Naive thymus-derived CD4-positive, alpha-beta T cell (primary cell): ENCODE data around the gene LIMA1. TPM values are rescaled to one million over a fixed set of nuclear protein-coding genes. Genes with fewer than 3 reads are reported as not detected.

Experiments used
- ATAC-seq: fragments of 150-1000 bp; cut with Tn5 transposase; 2 replicates; pipeline ENCODE4 v1.10.0; 2021; ENCODE audit warnings: mild to moderate bottlenecking, moderate library complexity
- CTCF ChIA-PET: fragments of 350-600 bp; sonication (Branson Sonifier 250); formaldehyde crosslinking; loops from one replicate; lab custom pipeline; 2021; ENCODE audit warnings: antibody characterized with exemption; lab: Charles Lee
- POLR2A ChIA-PET: fragments of 350-600 bp; sonication (Branson Sonifier 250); formaldehyde crosslinking; loops from one replicate; lab custom pipeline; 2021; ENCODE audit warnings: antibody characterized with exemption, inconsistent platforms; lab: Charles Lee
- DNase-seq, 9 donors: peaks; one replicate each; pipeline versions ENCODE4 v3.0.0 to v3.0.0-alpha.2; 2020 to 2022; ENCODE audit warnings: mixed read lengths in 1 of 9
- H3K27ac ChIP-seq: one replicate; pipeline ENCODE4 v1.7.0; 2013; ENCODE audit warnings: mild to moderate bottlenecking, low read depth, low read length, moderate library complexity
- H3K27me3 ChIP-seq, 2 donors: one replicate each; pipeline ENCODE4 v1.7.0; 2013; ENCODE audit warnings: low read length in 2 of 2, mild to moderate bottlenecking in 2 of 2, moderate library complexity in 2 of 2; ENCODE audit not compliant: control insufficient read depth in 2 of 2, insufficient read depth in 2 of 2
- H3K36me3 ChIP-seq, 3 experiments: 1 replicate in 2 of 3; 2 replicates in 1 of 3; pipeline ENCODE4 v1.7.0; 2013; ENCODE audit warnings: low read length in 3 of 3, mild to moderate bottlenecking in 3 of 3, moderate library complexity in 1 of 3; ENCODE audit not compliant: insufficient read depth in 3 of 3, control insufficient read depth in 2 of 3
- H3K4me1 ChIP-seq, 2 donors: one replicate each; pipeline ENCODE4 v1.7.0; 2013; ENCODE audit warnings: low read length in 2 of 2, mild to moderate bottlenecking in 2 of 2, moderate library complexity in 1 of 2; ENCODE audit not compliant: control insufficient read depth in 2 of 2, insufficient read depth in 2 of 2
- H3K4me3 ChIP-seq: 2 replicates; pipeline ENCODE4 v1.7.0; 2013; ENCODE audit warnings: mild to moderate bottlenecking, low read length
- H3K9me3 ChIP-seq, 3 experiments: 1 replicate in 2 of 3; 2 replicates in 1 of 3; pipeline ENCODE4 v1.7.0; 2013; ENCODE audit warnings: low read length in 3 of 3; ENCODE audit not compliant: control insufficient read depth in 2 of 3
- H3K27ac Mint-ChIP-seq, 9 donors: one replicate each; pipeline ENCODE4 v1.8.0; 2020 to 2022; ENCODE audit warnings: mixed read lengths in 9 of 9, mild to moderate bottlenecking in 8 of 9, moderate library complexity in 5 of 9, inconsistent platforms in 2 of 9
- H3K27me3 Mint-ChIP-seq, 5 donors: one replicate each; pipeline ENCODE4 v1.8.0; 2021 to 2022; ENCODE audit warnings: mixed read lengths in 5 of 5, mild to moderate bottlenecking in 1 of 5
- H3K36me3 Mint-ChIP-seq, 5 donors: one replicate each; pipeline ENCODE4 v1.8.0; 2020 to 2022; ENCODE audit warnings: mixed read lengths in 5 of 5, mild to moderate bottlenecking in 3 of 5, inconsistent platforms in 1 of 5
- H3K4me1 Mint-ChIP-seq, 7 donors: one replicate each; pipeline ENCODE4 v1.8.0; 2020 to 2022; ENCODE audit warnings: mixed read lengths in 7 of 7, mild to moderate bottlenecking in 3 of 7, inconsistent platforms in 1 of 7
- H3K4me3 Mint-ChIP-seq, 10 donors: one replicate each; pipeline ENCODE4 v1.8.0; 2020 to 2022; ENCODE audit warnings: mild to moderate bottlenecking in 10 of 10, mixed read lengths in 10 of 10, moderate library complexity in 6 of 10, inconsistent platforms in 2 of 10
- H3K9me3 Mint-ChIP-seq, 11 donors: one replicate each; pipeline ENCODE4 v1.8.0; 2020 to 2022; ENCODE audit warnings: mixed read lengths in 11 of 11, mild to moderate bottlenecking in 4 of 11, inconsistent platforms in 1 of 11, moderate library complexity in 1 of 11
- intact Hi-C, 2 donors: fragments of 100-400 bp; cut with micrococcal nuclease; formaldehyde crosslinking; loops; one replicate each; pipeline ENCODE4 v1.15.1; 2023
- polyA plus RNA-seq, 2 donors: library from polyadenylated mRNA; unstranded; fragments of 300-500 nt; fragmentation: Illumina TruSeq; gene quantifications; one replicate each; pipeline ENCODE4 v1.2.3, GENCODE V29; 2021
- total RNA-seq, 6 experiments: library from RNA in 5 of 6; stranded (reverse) in 5 of 6; gene quantifications; 1 replicate in 5 of 6; 2 replicates in 1 of 6; pipeline ENCODE4 v1.2.3 and lab custom pipeline; 2021 to 2026

LIMA1 gene
- total and polyA plus RNA-seq, 7 experiments from 2014 or later: 5.4 to 33.6 (median 11.2) TPM

GRCh38 chr12:50182461-50182860, 100.9 kb downstream of the LIMA1 start:
- no peak for DNase-seq
- intact Hi-C loops: loop anchor here in 1 of 2 donors (1.0 kb wide), 1 partner anchor 132 kb away; no protein-coding TSS in a partner anchor
- Histone ChIP-seq H3K9me3 (no peaks in the 10 kb centered on the region), H3K27me3 (no peaks in the 10 kb centered on the region), H3K4me1 (no peaks in the 10 kb centered on the region), H3K36me3 (peaks cover 0 to 45% (median 2%) of the 10 kb centered on the region in 3 experiments), H3K27ac (no peak overlapping the region), H3K4me3 (no peak overlapping the region)
- no peak for ATAC-seq
- Mint-ChIP-seq H3K27ac (peak overlapping the region in 4 of 9 donors; percentile 14 to 32 (median 24)), H3K36me3 (peaks cover 4 to 23% (median 9%) of the 10 kb centered on the region in 5 donors), H3K27me3 (no peaks in the 10 kb centered on the region), H3K9me3 (no peaks in the 10 kb centered on the region), H3K4me1 (peaks cover 0 to 29% (median 4%) of the 10 kb centered on the region in 7 donors), H3K4me3 (no peak overlapping the region)
- CTCF ChIA-PET: interaction anchor here (0.7 to 2.1 kb wide), 4 partner anchors 9 to 218 kb away, joined by 3 to 7 read pairs (median 4); no protein-coding TSS in a partner anchor
- POLR2A ChIA-PET: interaction anchor here (0.5 kb wide), 1 partner anchor 150 kb away, joined by 3 read pairs; no protein-coding TSS in a partner anchor

GRCh38 chr12:50181691-50182090, 101.6 kb downstream of the LIMA1 start:
- intact Hi-C loops: loop anchor here in 1 of 2 donors (1.0 kb wide), 1 partner anchor 133 kb away; no protein-coding TSS in a partner anchor
- ChIA-PET POLR2A (no interaction called here), CTCF (interaction anchor here (1.0 to 2.1 kb wide), 2 partner anchors 8 to 133 kb away, joined by 5 to 7 read pairs; no protein-coding TSS in a partner anchor)
- peaks cover 5 to 27% (median 8%) of the 10 kb centered on the region in 5 donors for H3K36me3 Mint-ChIP-seq
- H3K4me3 Mint-ChIP-seq: no peak overlapping the region
- Histone ChIP-seq H3K4me1 (no peaks in the 10 kb centered on the region), H3K27ac (no peak overlapping the region), H3K4me3 (no peak overlapping the region), H3K36me3 (peaks cover 0 to 47% (median 0%) of the 10 kb centered on the region in 3 experiments), H3K27me3 (no peaks in the 10 kb centered on the region), H3K9me3 (no peaks in the 10 kb centered on the region)
- no peaks in the 10 kb centered on the region for H3K27me3 Mint-ChIP-seq
- peak overlapping the region in 3 of 9 donors; percentile 15 to 32 (median 22) for H3K27ac Mint-ChIP-seq
- no peak for ATAC-seq
- no peak for DNase-seq
- no peaks in the 10 kb centered on the region for H3K9me3 Mint-ChIP-seq
- H3K4me1 Mint-ChIP-seq: peaks cover 0 to 22% (median 0%) of the 10 kb centered on the region in 7 donors

DNA sequence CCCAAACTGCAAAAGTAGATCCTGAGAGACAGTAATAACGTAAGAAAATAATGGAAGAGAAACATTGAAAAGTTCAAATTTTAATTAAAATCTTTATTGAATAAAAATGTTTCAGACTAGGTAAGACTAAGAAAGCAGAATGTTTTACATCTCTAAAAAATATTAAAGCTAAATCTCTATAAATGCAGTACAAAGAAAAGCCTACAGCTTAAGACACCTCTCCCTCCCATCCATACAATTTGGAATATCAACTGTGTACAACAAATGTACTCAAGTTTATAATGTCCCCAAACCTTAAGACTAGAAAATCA, 107.6 kb downstream of the LIMA1 start:
- Histone ChIP-seq H3K27ac (no peak overlapping the region), H3K36me3 (peaks cover 0 to 35% (median 0%) of the 10 kb centered on the region in 3 experiments), H3K4me1 (no peaks in the 10 kb centered on the region), H3K27me3 (no peaks in the 10 kb centered on the region), H3K9me3 (no peaks in the 10 kb centered on the region), H3K4me3 (no peak overlapping the region)
- no peak for DNase-seq
- peaks cover 3 to 14% (median 7%) of the 10 kb centered on the region in 5 donors for H3K36me3 Mint-ChIP-seq
- no peak for ATAC-seq
- H3K27me3 Mint-ChIP-seq: no peaks in the 10 kb centered on the region
- H3K4me3 Mint-ChIP-seq: no peak overlapping the region
- POLR2A ChIA-PET: interaction anchor here (0.6 to 1.2 kb wide), 5 partner anchors 61 to 479 kb away, joined by 3 to 7 read pairs (median 3); partner anchors contain the start of gene COX14
- CTCF ChIA-PET: interaction anchor here (0.6 to 3.1 kb wide), 29 partner anchors 9 to 209 kb away, joined by 3 to 32 read pairs (median 4); partner anchors contain the start of genes CERS5, COX14, GPD1 and SMARCD1
- H3K9me3 Mint-ChIP-seq: no peaks in the 10 kb centered on the region
- intact Hi-C loops: loop anchor here (1.0 kb wide), 6 partner anchors 8 to 208 kb away; partner anchors contain the start of gene CERS5 (in 1 of the 2)
- peak overlapping the region in 4 of 9 donors; percentile 23 to 71 (median 44) for H3K27ac Mint-ChIP-seq
- peaks cover 0 to 5% (median 0%) of the 10 kb centered on the region in 7 donors for H3K4me1 Mint-ChIP-seq

- POLR2A ChIA-PET: interaction anchor here (0.6 to 1.2 kb wide), 3 partner anchors 63 to 480 kb away, joined by 3 to 7 read pairs (median 3); partner anchors contain the start of gene COX14
- DNase-seq (peak in 7 of 9 donors; percentile 25 to 67 (median 56)), ATAC-seq (peak; percentile 63)
Observed at GRCh38 chr12:50174971-50175715, 108.2 kb downstream of the LIMA1 start.

DNA sequence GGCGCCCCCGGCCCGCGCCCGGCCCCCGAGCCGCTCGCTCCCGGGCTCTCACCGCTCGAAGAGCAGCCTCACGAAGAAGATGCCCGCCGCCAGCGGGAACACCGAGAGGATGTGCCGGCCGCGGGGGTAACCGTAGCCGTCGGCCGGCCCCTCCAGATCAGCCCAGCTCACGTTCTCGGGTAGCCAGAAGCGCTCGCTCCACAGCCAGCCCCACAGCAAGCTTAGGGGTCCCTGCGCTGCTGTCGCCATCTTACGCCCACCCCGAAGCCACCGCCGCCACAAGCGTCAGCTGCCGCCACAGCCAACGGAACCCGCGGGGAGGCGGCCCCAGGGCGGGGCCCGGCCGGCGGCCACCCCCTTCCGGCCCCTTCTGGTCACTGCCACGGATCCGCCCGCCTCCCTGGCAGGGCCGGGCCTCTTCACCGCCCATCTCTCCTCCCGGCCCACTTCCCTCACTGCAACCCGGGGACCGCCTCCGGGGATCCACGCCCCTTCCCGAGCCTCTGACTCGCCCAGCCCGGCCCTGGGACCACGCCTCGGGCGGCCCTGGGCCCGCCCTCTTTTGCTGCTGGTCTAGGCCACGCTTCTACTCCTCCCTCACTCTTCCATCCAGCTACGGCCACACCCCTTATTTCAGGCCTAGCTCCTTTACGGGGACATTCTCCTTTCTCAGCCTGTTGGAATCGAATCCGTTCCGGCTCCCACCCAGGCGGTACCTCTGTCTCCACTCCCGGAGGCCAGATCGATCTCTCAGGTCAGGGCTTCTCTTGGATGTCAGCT, 116.1 kb downstream of the LIMA1 start, which contains the start of gene CERS5:
Gene CERS5 (minus strand): TSS at position 321 of the 780 bp plus-strand sequence. CDS start 72 bp downstream, at position 249.
- H3K36me3 ChIP-seq: peaks cover 0 to 5% (median 0%) of the 10 kb centered on the region in 3 experiments
- H3K4me1 Mint-ChIP-seq: peaks cover 16 to 36% (median 30%) of the 10 kb centered on the region in 7 donors
- H3K27ac Mint-ChIP-seq: peak within 1 kb of the TSS; percentile 84 to 98 (median 93)
- H3K9me3 ChIP-seq: no peaks in the 10 kb centered on the region
- H3K4me1 ChIP-seq: peaks cover 11 to 13% of the 10 kb centered on the region in 2 donors
- intact Hi-C loops: loop anchor here (1.0 to 2.0 kb wide), 11 partner anchors 8 to 426 kb away; partner anchors contain the start of genes LARP4 (in 2 of the 2), RACGAP1 (in 2 of the 2), SMARCD1 (in 2 of the 2) and COX14 (in 1 of the 2)
- H3K4me3 Mint-ChIP-seq: peak within 1 kb of the TSS; percentile 82 to 98 (median 93)
- H3K4me3 ChIP-seq: peak within 1 kb of the TSS; percentile 69
- H3K27ac ChIP-seq: peak within 1 kb of the TSS; percentile 93
- H3K9me3 Mint-ChIP-seq: peaks cover 0 to 9% (median 0%) of the 10 kb centered on the region in 11 donors
- ChIA-PET POLR2A (interaction anchor here (0.6 to 2.9 kb wide), 15 partner anchors 10 to 174 kb away, joined by 3 to 35 read pairs (median 4); partner anchors contain the start of gene COX14), CTCF (interaction anchor here (0.5 to 1.8 kb wide), 9 partner anchors 9 to 341 kb away, joined by 3 to 11 read pairs (median 4); partner anchors contain the start of genes COX14 and SMARCD1)
- peaks cover 0 to 12% (median 0%) of the 10 kb centered on the region in 5 donors for H3K36me3 Mint-ChIP-seq
- peak; percentile 99 for ATAC-seq
- peak; percentile 87 to 98 (median 93) for DNase-seq
- H3K27me3 ChIP-seq: no peaks in the 10 kb centered on the region
- no peaks in the 10 kb centered on the region for H3K27me3 Mint-ChIP-seq

More at GRCh38 chr12:50174971-50175715, 108.2 kb downstream of the LIMA1 start:
- Histone ChIP-seq H3K9me3 (no peaks in the 10 kb centered on the region), H3K4me1 (no peaks in the 10 kb centered on the region), H3K4me3 (no peak overlapping the region), H3K27me3 (no peaks in the 10 kb centered on the region), H3K27ac (no peak overlapping the region), H3K36me3 (peaks cover 0 to 30% (median 0%) of the 10 kb centered on the region in 3 experiments)
- Mint-ChIP-seq H3K4me3 (no peak overlapping the region), H3K36me3 (peaks cover 3 to 14% (median 7%) of the 10 kb centered on the region in 5 donors), H3K27me3 (no peaks in the 10 kb centered on the region), H3K4me1 (peaks cover 0 to 5% (median 0%) of the 10 kb centered on the region in 7 donors), H3K9me3 (peaks cover 0 to 4% (median 0%) of the 10 kb centered on the region in 11 donors), H3K27ac (peak overlapping the region in 5 of 9 donors; percentile 3 to 71 (median 32))
- intact Hi-C loops: loop anchor here (1.0 kb wide), 6 partner anchors 8 to 208 kb away; partner anchors contain the start of gene CERS5 (in 1 of the 2)
- CTCF ChIA-PET: interaction anchor here (0.7 to 3.9 kb wide), 23 partner anchors 8 to 156 kb away, joined by 3 to 32 read pairs (median 4); partner anchors contain the start of genes CERS5, COX14, GPD1 and SMARCD1
